HTR-8/SVneo (cell line): ENCODE results near the gene CSF1.
"Not testable (repeated sequence)": the region's sequence is repeated elsewhere in the genome, so short reads cannot be mapped to it uniquely, and the experiment has no call there.

Experiments
- DNase-seq: peaks from one replicate; pipeline ENCODE4 v3.0.0; 2011; ENCODE audit warnings: low spot score, mixed read lengths; ENCODE audit not compliant: insufficient read length
- FAIRE-seq: peaks from 2 replicates; lab custom pipeline; 2011; peaks lifted over from hg19 to GRCh38; lab: Jason Lieb, UNC

The CSF1 gene

GRCh38 chr1:109910123-109910962, at the start of gene CSF1:
CSF1 (plus strand) TSS chr1:109910849; CDS start chr1:109911024, 175 bp downstream.
- no peak for FAIRE-seq
- peak; percentile 54 for DNase-seq

- DNase-seq, FAIRE-seq: not testable (repeated sequence)
Measured at GRCh38 chr1:109861616-109862015, 49.0 kb upstream of the CSF1 start.

- FAIRE-seq, result no peak
- DNase-seq, result no peak
Measured at GRCh38 chr1:109863667-109864046, 47.0 kb upstream of the CSF1 start.

GRCh38 chr1:109864047-109864822, 46.4 kb upstream of the CSF1 start:
- FAIRE-seq, result no peak
- no peak for DNase-seq

GRCh38 chr1:109864930-109865612, 45.6 kb upstream of the CSF1 start:
- DNase-seq (no peak), FAIRE-seq (no peak)

GRCh38 chr1:109866071-109866470, 44.6 kb upstream of the CSF1 start:
- FAIRE-seq, result no peak

GRCh38 chr1:109873278-109874175, 37.1 kb upstream of the CSF1 start:
- FAIRE-seq (no peak), DNase-seq (no peak)

More at GRCh38 chr1:109866071-109866470, 44.6 kb upstream of the CSF1 start:
- DNase-seq, result no peak

GRCh38 chr1:109874445-109874844, 36.2 kb upstream of the CSF1 start:
- DNase-seq (no peak), FAIRE-seq (no peak)

GRCh38 chr1:109875874-109876273, 34.8 kb upstream of the CSF1 start:
- FAIRE-seq, result no peak

GRCh38 chr1:109876617-109877316, 33.9 kb upstream of the CSF1 start:
- FAIRE-seq, result no peak
- DNase-seq, result peak; percentile 9

More at GRCh38 chr1:109875874-109876273, 34.8 kb upstream of the CSF1 start:
- DNase-seq, result no peak

- FAIRE-seq (no peak), DNase-seq (peak; percentile 63)
Measured at GRCh38 chr1:109877317-109877771, 33.3 kb upstream of the CSF1 start.

GRCh38 chr1:109877776-109878175, 32.9 kb upstream of the CSF1 start:
- FAIRE-seq, result no peak
- no peak for DNase-seq

- no peak for FAIRE-seq
- no peak for DNase-seq
Measured at GRCh38 chr1:109878531-109879104, 32.0 kb upstream of the CSF1 start.

- not testable (repeated sequence) for FAIRE-seq, DNase-seq
Measured at GRCh38 chr1:109879371-109879770, 31.3 kb upstream of the CSF1 start.

- DNase-seq (no peak), FAIRE-seq (no peak)
Measured at GRCh38 chr1:109879881-109880525, 30.6 kb upstream of the CSF1 start.

- FAIRE-seq (no peak), DNase-seq (no peak)
Measured at GRCh38 chr1:109880971-109881894, 29.4 kb upstream of the CSF1 start.

GRCh38 chr1:109881906-109882287, 28.8 kb upstream of the CSF1 start:
- FAIRE-seq (no peak), DNase-seq (no peak)
